Stimulated activated CD8-positive, alpha-beta memory T cell treated with anti-CD3 and anti-CD28 coated beads, Interleukin-4, amount 100 ng/mL, for 4 hours (primary cell): ENCODE measurements around the gene PHLPP1.

Experiments used
- DNase-seq, 2 donors: peaks; one replicate each; pipeline ENCODE4 v3.0.0-alpha.2; 2020; ENCODE audit warnings: low read depth in 2 of 2, low spot score in 1 of 2

The PHLPP1 gene

DNA sequence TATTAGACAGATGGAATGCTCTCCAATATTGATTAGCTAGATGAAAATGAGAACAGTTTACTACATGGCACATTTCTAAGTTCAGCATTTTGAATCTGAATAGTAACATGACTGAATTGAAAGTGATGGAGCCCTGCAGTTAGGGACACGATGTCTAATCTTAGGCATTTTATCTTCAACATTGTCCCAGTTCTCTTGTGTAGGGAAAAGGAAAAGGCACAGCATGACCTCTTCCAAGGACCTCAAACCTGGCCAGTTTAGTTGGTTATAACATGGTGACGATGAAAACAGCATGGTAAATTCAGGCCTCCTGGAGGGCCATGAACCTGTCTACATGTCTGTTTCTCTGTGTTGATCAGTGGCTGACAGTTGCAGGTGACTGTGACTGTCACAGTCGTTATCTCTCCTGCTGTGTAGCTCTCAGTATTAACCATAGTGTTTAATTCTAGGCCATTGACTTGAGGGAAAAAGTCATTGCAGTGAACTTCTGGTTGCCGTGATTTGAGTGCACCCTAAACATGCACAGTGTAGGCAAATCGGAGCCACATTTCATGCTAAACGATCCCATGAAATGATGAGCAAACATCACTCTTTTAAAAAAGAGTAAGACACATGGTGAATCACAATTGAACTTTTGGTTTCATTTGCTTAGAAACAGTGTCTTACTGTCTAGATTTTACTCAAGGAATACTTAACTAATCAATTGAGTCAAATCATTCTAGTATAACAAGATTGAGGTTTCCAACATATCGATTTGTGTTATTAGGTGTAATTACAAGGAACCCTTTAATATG lies 129.7 kb downstream of the PHLPP1 start:
- DNase-seq: no peak

DNA sequence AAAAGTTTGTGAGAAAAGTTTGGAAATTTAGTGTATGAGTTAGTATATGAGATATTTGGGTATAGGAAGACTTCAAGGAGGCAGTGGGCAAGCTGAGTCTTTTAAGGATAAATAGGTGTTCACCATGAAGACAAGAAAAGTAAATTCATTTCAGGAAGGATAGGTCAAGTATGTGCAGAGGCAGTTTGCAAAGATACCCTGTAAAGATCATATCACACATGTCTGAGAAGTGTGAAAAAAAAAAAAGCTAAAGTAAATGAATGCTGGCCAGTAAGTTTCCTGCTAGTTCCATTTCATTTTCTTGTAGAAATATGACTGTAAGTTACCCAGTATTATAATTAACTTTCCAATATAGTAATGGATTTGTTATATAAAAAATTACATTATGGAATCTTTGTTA lies 131.0 kb downstream of the PHLPP1 start:
- DNase-seq: no peak

DNA sequence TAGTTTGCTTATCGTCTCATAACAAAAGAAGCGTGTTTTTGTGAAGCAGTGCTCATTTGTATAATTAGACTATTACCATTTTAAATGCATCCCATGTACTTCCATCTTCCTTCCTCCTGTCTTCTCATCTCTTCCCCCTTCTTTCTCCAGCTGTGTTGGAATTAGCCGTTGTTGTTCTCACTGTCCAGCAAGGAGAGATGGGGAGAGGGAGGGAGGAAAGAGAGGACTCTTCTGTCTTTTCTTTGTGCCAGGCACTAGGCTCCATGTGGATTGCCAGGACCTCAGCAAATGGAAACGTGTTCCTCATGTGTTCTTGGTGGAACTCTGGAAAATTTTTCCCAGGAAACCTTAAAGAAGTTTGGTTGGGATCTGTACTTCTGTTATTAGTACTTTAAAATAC lies 131.7 kb downstream of the PHLPP1 start:
- no peak for DNase-seq

DNA sequence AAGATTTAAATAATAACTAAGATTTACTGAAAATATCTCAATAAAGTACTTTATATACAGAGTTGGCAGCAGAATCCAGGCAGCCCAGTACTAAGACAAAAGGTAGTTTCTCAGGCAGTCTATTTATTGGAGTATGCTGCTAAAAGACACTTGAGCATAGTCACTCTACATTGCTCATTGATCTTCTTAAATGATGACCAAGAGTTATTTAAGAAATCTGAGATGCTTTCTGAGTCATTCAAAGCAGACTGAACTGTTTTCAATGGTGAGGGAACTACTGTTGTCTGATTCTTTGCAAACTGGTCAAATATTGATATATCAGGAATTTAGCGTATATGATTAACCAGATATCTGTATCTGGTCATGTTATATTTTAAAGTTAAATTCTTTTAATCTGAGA lies 133.6 kb downstream of the PHLPP1 start:
- no peak for DNase-seq

DNA sequence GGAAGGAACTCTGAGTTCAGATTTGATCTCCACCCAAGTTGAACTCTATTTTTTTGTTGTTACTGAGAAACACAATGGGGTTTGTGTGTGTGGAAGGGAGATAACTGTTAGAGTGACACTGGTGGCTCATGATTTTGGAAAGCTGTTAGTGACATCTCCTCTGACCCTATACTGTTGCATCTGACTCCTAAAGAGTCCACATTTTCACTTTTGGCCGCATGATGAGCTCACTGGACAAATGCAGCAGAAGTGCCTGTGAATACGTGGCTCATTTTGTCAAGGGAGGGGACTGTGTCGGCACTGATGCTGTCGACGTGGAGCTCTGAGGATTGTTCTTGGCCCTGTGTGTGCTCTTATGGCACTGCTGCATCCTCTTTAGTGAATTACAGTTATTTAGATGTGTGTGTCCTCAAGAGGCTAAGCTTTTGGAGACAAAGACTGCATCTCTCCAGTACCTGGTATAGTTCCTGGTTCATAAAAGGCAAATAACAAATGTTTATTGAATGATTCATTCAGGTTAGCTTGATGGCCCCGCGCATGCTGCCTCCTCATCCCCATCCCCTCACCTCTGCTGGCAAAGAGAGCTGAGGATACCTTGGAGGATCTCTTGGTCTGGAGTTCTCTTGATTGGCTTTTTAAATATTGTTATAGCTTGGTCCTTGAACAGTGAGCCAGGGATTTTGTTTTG lies 135.4 kb downstream of the PHLPP1 start:
- DNase-seq: no peak

DNA sequence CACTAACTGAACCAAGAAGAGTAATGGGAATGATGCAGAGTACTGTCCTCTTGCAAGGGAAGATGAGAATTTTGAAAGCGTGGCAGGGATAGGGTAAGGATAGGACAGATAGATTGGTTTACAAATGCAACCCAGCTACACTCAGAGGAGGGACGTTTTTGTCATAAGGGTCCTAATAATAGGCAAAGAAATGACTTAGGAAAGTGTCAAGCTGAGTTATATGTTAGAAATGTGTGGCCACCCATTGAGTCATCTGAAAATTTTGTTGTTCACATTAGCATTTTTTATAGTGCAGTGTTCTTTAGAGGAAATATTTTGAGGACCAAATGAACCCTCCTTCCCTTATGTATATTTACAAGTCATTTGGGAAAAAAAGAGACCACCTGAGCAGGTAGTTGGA lies 137.5 kb downstream of the PHLPP1 start:
- DNase-seq: no peak

DNA sequence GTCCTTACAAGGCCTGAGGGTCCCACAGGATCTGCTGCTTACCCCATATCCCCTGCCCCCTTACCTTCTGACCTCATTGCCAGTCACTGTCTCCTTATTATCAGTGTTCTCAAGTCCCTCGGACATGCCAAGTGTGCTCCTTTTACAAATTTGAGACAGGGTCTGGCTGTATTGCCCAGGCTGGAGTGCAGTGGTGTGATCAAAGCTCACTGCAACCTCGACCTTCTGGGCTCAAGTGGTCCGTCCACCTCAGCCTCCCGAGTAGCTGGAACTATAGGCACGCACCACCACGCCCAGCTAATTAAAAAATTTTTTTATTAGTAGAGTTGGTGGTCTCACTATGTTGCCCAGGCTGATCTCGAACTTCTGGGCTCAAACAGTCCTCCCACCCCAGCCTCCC lies 141.0 kb downstream of the PHLPP1 start:
- DNase-seq: no peak

- no peak for DNase-seq
These were observed 142.1 kb downstream of the PHLPP1 start for GRCh38 chr18:62857263-62857976.

DNA sequence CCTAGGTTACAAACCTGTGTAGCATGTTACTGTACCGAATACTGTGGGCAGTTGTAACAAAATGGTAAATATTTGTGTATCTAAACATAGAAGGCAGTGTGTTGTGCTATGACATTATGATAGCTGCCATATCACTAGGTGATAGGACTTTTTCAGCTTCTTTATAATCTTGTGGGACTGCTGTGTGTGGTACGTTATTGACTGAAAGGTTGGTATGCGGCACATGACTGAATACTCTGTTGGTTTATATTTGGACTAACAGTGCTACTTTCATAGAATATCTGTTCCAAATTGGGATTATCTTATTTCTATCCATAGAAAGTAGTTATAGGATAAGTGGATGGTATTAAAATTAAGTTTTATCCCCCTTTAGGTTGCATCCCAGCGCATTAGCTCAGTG lies 144.7 kb downstream of the PHLPP1 start:
- no peak for DNase-seq

GRCh38 chr18:62862466-62862865 lies 147.1 kb downstream of the PHLPP1 start:
- no peak for DNase-seq

- no peak for DNase-seq
These were observed 148.2 kb downstream of the PHLPP1 start for GRCh38 chr18:62863579-62864001.

DNA sequence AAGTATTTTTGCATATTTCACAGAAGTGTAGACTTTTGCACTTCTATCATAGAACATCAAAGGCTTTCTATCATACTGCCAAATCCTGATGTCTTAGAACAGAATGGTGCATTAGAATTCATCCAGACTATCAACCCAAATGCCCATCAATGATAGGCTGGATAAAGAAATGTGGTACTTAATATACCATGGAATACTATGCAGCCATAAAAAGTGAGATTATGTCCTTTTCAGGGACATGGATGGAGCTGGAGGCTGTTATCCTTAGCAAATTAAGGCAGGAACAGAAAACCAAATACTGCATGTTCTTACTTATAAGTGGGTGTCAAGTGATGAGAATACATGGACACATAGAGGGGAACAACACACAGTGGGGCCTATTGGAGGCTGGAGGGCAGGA lies 150.2 kb downstream of the PHLPP1 start:
- DNase-seq: no peak

GRCh38 chr18:62867534-62867933 lies 152.2 kb downstream of the PHLPP1 start:
- DNase-seq: no peak

- DNase-seq: no peak
These were observed 153.3 kb downstream of the PHLPP1 start for GRCh38 chr18:62868645-62869044.

DNA sequence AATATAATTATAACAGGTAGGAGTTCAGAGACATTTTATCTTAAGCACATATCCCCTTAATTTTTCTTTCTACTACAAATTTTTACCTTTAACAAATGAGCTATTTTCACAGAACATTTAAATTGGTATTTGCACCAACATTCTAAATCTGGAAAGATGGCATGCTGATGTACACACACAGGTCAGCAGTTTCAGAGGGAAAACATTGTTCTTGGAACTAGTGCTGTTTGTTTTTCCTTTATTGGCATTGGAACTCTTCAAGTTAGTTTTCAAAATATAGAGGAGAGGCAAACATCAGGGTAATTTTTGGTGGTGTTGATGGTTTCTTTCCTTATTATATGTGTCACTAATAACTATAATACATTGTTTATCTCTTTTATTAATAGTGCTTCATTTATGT lies 155.3 kb downstream of the PHLPP1 start:
- no peak for DNase-seq

DNA sequence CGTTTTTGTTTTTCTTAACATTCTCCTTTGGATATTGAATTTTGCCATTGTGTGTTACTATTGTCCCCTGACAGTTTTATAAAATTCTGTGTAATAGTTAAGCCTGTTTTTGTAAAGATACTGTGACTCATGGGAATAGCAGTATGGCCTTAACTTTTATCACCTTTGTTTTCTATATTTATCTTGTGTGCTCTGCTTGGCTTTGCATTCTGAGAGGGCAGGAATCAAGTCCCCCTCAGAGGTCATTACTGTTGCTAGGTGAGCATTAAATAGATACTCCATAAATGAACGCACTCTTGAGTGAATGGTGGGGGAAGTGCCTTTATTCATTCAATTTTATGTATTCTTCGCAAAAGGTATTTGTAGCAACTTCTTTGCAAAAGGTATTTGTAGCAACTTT lies 160.0 kb downstream of the PHLPP1 start:
- DNase-seq: no peak

GRCh38 chr18:62876111-62876510 lies 160.8 kb downstream of the PHLPP1 start:
- no peak for DNase-seq

- no peak for DNase-seq
These were observed 161.5 kb downstream of the PHLPP1 start for GRCh38 chr18:62876828-62877227.

GRCh38 chr18:62877411-62878221 lies 162.3 kb downstream of the PHLPP1 start:
- no peak for DNase-seq

- no peak for DNase-seq
These were observed 163.0 kb downstream of the PHLPP1 start for GRCh38 chr18:62878305-62878704.

DNA sequence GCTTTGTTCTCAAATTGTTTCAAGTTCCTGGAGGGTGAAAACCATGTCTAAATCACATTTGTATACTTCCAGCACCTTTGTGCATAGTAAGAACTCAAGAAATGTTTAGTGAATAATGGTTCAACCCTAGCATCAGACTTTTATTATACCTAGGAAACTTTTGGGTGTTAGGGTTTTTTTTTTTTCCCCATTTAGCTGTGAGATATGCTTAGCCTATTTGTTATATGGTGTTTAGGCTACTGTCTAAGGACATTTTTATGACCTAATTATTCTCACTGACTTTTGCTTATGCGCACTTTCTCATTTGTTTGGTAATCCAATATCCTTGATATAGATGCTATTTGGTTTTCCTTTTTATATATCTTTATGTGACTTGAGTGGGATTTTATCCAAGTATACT lies 164.7 kb downstream of the PHLPP1 start:
- no peak for DNase-seq
